Type B pancreatic cell (in vitro differentiated cells): ENCODE results near the gene CLCC1. TPM values are rescaled to one million over a fixed set of nuclear protein-coding genes. Genes with fewer than 3 reads are reported as not detected.

Experiments
- DNase-seq: peaks from one replicate; pipeline ENCODE4 v3.0.0; 2021; ENCODE audit warnings: mixed read lengths; ENCODE audit not compliant: unreplicated experiment; ENCODE audit errors: extremely low spot score
- H3K27ac Mint-ChIP-seq: 2 replicates; pipeline ENCODE4 v1.8.0; 2021; ENCODE audit warnings: mild to moderate bottlenecking, mixed read lengths
- H3K27me3 Mint-ChIP-seq: 2 replicates; pipeline ENCODE4 v1.8.0; 2021; ENCODE audit warnings: mixed read lengths
- H3K36me3 Mint-ChIP-seq: 2 replicates; pipeline ENCODE4 v1.8.0; 2021; ENCODE audit warnings: mixed read lengths
- H3K4me1 Mint-ChIP-seq: one replicate; pipeline ENCODE4 v1.8.0; 2021; ENCODE audit warnings: mixed read lengths; ENCODE audit not compliant: unreplicated experiment
- H3K4me3 Mint-ChIP-seq: 2 replicates; pipeline ENCODE4 v1.8.0; 2021; ENCODE audit warnings: mild to moderate bottlenecking, mixed read lengths
- H3K9me3 Mint-ChIP-seq: 2 replicates; pipeline ENCODE4 v1.8.0; 2021; ENCODE audit warnings: mixed read lengths
- total RNA-seq: library from RNA; stranded (reverse); gene quantifications from 2 replicates; pipeline ENCODE4 v1.2.1, GENCODE V29; 2021; ENCODE audit warnings: low replicate concordance
- TF ChIP-seq, protein P1 (sequence below): fragments of 200-600 bp; sonication (generic); conservative IDR thresholded peaks from 2 replicates; pipeline ENCODE4 v1.5.0; 2021; ENCODE audit warnings: antibody characterized with exemption, mild to moderate bottlenecking

The CLCC1 gene
- total RNA-seq, 1 donor from 2014 or later = 32.9 TPM

DNA sequence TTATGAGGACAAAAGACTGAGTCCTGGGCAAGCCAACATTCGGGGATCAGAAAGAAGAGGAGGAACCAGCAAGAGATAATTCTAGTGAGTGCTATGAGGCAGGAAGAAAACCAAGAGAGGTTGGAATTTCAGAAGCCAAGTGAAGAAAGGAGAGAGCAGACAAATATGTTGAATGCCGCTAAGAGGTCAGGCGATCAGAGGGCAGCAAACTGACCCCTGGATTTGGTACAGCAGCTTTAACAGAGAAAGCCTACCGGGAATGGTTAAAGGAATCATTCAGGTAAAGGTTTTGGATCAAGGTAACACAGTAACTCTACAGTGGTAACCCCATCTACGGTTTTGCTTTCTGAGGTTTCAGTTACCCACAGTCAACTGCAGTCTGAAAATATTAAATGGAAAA, 5.4 kb downstream of the CLCC1 start:
- DNase-seq = no peak
- Mint-ChIP-seq H3K36me3 (peaks cover 32% of the 10 kb centered on the region), H3K27me3 (no peaks in the 10 kb centered on the region), H3K9me3 (no peaks in the 10 kb centered on the region), H3K4me1 (peaks cover 12% of the 10 kb centered on the region), H3K4me3 (no peak overlapping the region), H3K27ac (no peak overlapping the region)
- TF ChIP-seq, protein P1, sequence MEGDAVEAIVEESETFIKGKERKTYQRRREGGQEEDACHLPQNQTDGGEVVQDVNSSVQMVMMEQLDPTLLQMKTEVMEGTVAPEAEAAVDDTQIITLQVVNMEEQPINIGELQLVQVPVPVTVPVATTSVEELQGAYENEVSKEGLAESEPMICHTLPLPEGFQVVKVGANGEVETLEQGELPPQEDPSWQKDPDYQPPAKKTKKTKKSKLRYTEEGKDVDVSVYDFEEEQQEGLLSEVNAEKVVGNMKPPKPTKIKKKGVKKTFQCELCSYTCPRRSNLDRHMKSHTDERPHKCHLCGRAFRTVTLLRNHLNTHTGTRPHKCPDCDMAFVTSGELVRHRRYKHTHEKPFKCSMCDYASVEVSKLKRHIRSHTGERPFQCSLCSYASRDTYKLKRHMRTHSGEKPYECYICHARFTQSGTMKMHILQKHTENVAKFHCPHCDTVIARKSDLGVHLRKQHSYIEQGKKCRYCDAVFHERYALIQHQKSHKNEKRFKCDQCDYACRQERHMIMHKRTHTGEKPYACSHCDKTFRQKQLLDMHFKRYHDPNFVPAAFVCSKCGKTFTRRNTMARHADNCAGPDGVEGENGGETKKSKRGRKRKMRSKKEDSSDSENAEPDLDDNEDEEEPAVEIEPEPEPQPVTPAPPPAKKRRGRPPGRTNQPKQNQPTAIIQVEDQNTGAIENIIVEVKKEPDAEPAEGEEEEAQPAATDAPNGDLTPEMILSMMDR = no peak

DNA sequence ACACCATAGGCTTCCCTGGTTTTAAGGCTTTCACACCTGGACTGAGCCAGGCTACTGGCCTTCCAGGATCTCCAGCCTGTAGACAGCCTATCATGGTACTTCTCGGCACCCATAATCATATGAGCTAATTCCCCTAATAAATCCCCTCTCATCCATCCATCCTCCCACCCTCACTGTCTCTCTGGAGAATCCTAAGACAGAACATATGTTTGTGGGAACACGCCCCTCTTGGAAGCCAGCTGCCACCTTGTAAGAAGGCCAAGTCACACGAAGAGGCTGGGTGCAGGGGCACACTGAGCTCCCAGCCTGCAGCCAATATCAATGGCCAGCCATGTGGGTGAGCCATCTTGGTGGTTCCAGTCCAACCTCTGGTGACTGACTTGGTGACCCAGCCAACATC, 7.4 kb downstream of the CLCC1 start:
- TF ChIP-seq, protein P1 = no peak
- H3K9me3 Mint-ChIP-seq = no peaks in the 10 kb centered on the region
- peaks cover 9% of the 10 kb centered on the region for H3K4me1 Mint-ChIP-seq
- no peak overlapping the region for H3K4me3 Mint-ChIP-seq
- no peaks in the 10 kb centered on the region for H3K27me3 Mint-ChIP-seq
- no peak overlapping the region for H3K27ac Mint-ChIP-seq
- no peak for DNase-seq
- peaks cover 32% of the 10 kb centered on the region for H3K36me3 Mint-ChIP-seq

DNA sequence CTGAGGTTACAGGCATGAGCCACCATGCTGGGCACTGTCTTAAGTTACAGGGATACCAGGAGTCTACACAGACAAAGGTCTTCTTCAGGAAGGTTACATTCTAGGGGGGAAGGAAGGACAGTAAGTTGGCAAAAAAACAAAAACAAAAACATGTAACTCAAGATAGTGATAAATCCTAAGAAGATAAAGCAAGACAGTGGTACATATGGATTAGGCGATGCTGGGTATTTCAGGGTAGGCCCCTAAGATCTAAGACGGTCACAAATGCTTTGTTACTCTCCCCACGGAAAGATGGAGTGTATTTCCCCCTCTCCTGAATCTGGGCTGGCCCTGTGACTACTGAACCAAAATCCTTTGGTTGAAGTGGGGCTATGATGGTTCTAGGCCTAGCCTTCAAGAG, 8.2 kb downstream of the CLCC1 start:
- DNase-seq = no peak
- Mint-ChIP-seq H3K36me3 (peaks cover 27% of the 10 kb centered on the region), H3K4me1 (peaks cover 5% of the 10 kb centered on the region), H3K4me3 (no peak overlapping the region), H3K27ac (no peak overlapping the region), H3K9me3 (no peaks in the 10 kb centered on the region), H3K27me3 (no peaks in the 10 kb centered on the region)
- TF ChIP-seq, protein P1 = no peak

DNA sequence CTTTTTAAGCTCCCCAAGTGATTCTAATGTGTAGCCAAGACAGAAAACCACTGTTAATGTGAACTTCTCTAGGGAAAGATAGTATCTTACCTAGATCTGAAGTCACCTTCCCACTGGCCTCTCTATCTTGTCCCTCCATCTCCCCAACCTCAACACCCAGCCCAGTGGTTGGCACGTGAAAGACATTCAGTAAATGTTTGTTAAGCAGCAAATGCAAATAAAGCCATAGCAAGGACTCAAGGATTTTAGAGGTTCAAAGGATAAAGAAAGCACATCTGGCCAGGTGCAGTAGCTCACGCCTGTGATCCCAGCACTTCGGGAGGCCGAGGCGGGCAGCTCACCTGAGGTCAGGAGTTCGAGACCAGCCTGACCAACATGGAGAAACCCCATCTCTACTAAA, 9.8 kb downstream of the CLCC1 start:
- TF ChIP-seq, protein P1 = no peak
- Mint-ChIP-seq H3K36me3 (peaks cover 25% of the 10 kb centered on the region), H3K27ac (no peak overlapping the region), H3K27me3 (no peaks in the 10 kb centered on the region), H3K4me1 (peaks cover 10% of the 10 kb centered on the region), H3K9me3 (no peaks in the 10 kb centered on the region), H3K4me3 (no peak overlapping the region)
- DNase-seq = no peak

DNA sequence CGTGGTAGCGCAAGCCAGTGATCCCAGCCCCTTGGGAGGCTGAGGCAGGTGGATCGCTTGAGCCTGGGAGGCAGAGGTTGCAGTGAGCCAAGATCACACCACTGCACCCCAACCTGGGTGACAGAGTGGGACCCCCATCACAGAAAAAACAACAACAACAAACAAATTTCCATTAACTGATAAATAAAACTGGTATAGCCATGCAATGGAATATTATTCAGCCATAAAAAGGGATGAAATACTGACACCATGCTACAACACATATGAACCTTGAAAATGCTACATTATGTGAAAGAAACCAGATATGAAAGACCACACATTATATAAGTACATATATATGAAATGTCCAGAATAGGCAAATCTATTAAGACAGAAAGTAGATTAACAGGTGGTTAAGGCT, 12.0 kb downstream of the CLCC1 start:
- Mint-ChIP-seq H3K4me1 (peaks cover 17% of the 10 kb centered on the region), H3K27ac (no peak overlapping the region)
- DNase-seq = no peak

More for the DNA sequence above, 12.0 kb downstream of the CLCC1 start:
- H3K36me3 Mint-ChIP-seq = peaks cover 22% of the 10 kb centered on the region
- no peaks in the 10 kb centered on the region for H3K9me3 Mint-ChIP-seq
- no peaks in the 10 kb centered on the region for H3K27me3 Mint-ChIP-seq
- H3K4me3 Mint-ChIP-seq = no peak overlapping the region
- TF ChIP-seq, protein P1 = no peak
